Measurements from ENCODE around the gene BACH2. TPM values are rescaled to one million over a fixed set of nuclear protein-coding genes. Genes with fewer than 3 reads are reported as not detected.
"Not testable (repeated sequence)": the region's sequence is repeated elsewhere in the genome, so short reads cannot be mapped to it uniquely, and the experiment has no call there.

BACH2 gene
- polyA plus RNA-seq, 1 of the 3 experiments (the other 2 are of a cell fraction), result 0.46 TPM

DNA sequence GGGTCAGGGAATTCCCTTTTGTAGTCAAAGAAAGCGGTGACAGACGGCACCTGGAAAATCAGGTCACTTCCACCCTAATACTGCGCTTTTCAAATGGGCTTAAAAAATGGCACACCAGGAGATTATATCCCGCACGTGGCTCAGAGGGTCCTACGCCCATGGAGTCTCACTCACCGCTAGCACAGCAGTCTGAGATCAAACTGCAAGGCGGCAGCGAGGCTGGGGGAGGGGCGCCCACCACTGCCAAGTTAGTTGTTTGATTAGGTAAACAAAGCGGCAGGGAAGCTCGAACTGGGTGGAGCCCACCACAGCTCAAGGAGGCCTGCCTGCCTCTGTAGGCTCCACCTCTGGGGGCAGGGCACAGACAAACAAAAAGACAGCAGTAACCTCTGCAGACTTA lies 242.4 kb downstream of the BACH2 start:
- H3K4me1 ChIP-seq (ENCODE audit: control insufficient read depth in 1 of 2, insufficient read depth in 2 of 2, low read depth in 1 of 2, low read length in 1 of 2); H4K20me1 ChIP-seq (ENCODE audit: insufficient read depth); H3K4me3 ChIP-seq (ENCODE audit: low read depth in 2 of 2, low read length in 1 of 2); H2AFZ ChIP-seq (ENCODE audit: low read depth); H3K79me2 ChIP-seq (ENCODE audit: insufficient read depth); H3K4me2 ChIP-seq; H3K27ac ChIP-seq (ENCODE audit: low read depth in 2 of 2, low read length in 1 of 2); H3K27me3 ChIP-seq (ENCODE audit: insufficient read depth); CTCF ChIA-PET; H3K9ac ChIP-seq; H3K36me3 ChIP-seq (replicated peaks in 1 of 2; ENCODE audit: control insufficient read depth in 1 of 2, insufficient read depth in 2 of 2, low read length in 1 of 2); H3K9me3 ChIP-seq; H3K9me2 ChIP-seq; DNase-seq; H3F3A ChIP-seq (replicated peaks; ENCODE audit: insufficient read depth): not testable (repeated sequence)
- WGBS (ENCODE audit: low lambda C conversion rate), result 86% methylated on average over 12 of the region's 12 CpGs
- POLR2A ChIA-PET, result interaction anchor here (0.6 kb wide), 1 partner anchor 80 kb away, joined by 3 read pairs; no protein-coding TSS in a partner anchor

DNA sequence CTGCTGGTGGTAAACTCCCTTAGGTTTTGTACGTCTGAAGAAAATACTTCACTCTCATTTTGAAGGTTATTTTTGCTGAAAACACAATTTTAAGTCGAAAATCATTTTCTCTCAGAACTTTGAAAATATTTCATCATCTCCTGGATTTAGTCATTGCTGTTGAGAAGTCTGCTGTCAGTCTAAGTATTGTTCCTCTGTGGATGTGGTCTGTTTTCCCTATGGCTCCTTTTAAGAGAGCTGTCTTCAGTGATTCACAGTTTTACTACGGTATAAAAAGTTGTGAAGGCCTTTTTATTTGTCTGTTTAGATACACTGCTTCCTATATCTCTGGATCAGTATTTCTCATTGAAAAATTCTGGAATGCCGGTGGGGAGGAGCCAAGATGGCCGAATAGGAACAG lies 243.0 kb downstream of the BACH2 start:
- TF ChIP-seq FOXM1 (IDR thresholded peaks at IDR 0.05; ENCODE audit: low read depth), result no peak
- no peak for TF ChIP-seq REST (IDR thresholded peaks at IDR 0.05; ENCODE audit: low read depth, low read length)
- no peak for TF ChIP-seq MXI1 (IDR thresholded peaks at IDR 0.05; ENCODE audit: low read depth, low read length)
- no peak for TF ChIP-seq SIN3A (IDR thresholded peaks at IDR 0.05; ENCODE audit: borderline replicate concordance, low read depth, low read length)
- TF ChIP-seq, protein P1, sequence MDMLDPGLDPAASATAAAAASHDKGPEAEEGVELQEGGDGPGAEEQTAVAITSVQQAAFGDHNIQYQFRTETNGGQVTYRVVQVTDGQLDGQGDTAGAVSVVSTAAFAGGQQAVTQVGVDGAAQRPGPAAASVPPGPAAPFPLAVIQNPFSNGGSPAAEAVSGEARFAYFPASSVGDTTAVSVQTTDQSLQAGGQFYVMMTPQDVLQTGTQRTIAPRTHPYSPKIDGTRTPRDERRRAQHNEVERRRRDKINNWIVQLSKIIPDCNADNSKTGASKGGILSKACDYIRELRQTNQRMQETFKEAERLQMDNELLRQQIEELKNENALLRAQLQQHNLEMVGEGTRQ (IDR thresholded peaks at IDR 0.05; ENCODE audit: borderline replicate concordance, low read depth, low read length), result no peak
- TF ChIP-seq, protein P2, sequence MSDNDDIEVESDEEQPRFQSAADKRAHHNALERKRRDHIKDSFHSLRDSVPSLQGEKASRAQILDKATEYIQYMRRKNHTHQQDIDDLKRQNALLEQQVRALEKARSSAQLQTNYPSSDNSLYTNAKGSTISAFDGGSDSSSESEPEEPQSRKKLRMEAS (IDR thresholded peaks at IDR 0.05; ENCODE audit: low read depth), result no peak
- no peak for TF ChIP-seq USF1 (IDR thresholded peaks at IDR 0.05; ENCODE audit: borderline replicate concordance, low read depth)
- no peak for TF ChIP-seq RAD21 (IDR thresholded peaks at IDR 0.05; ENCODE audit: low read length)
- no peak for TF ChIP-seq FOXJ3 (CRISPR knock-in tag; IDR thresholded peaks at IDR 0.05)
- no peak overlapping the region for H3K27ac ChIP-seq (ENCODE audit: low read depth in 2 of 2, low read length in 1 of 2)
- no peaks in the 10 kb centered on the region for H4K20me1 ChIP-seq (ENCODE audit: insufficient read depth)
- POLR2A ChIA-PET, result interaction anchor here (0.6 kb wide), 1 partner anchor 79 kb away, joined by 3 read pairs; no protein-coding TSS in a partner anchor
- no peaks in the 10 kb centered on the region for H3K9me2 ChIP-seq
- H3K4me2 ChIP-seq, result no peak overlapping the region
- H3K36me3 ChIP-seq (replicated peaks in 1 of 2; ENCODE audit: control insufficient read depth in 1 of 2, insufficient read depth in 2 of 2, low read length in 1 of 2), result no peaks in the 10 kb centered on the region
- H2AFZ ChIP-seq (ENCODE audit: low read depth), result no peak overlapping the region
- CTCF ChIA-PET, result no interaction called here
- DNase-seq, result no peak
- H3K4me1 ChIP-seq (ENCODE audit: control insufficient read depth in 1 of 2, insufficient read depth in 2 of 2, low read depth in 1 of 2, low read length in 1 of 2), result no peaks in the 10 kb centered on the region
- H3F3A ChIP-seq (replicated peaks; ENCODE audit: insufficient read depth), result no peaks in the 10 kb centered on the region
- H3K27me3 ChIP-seq (ENCODE audit: insufficient read depth), result no peaks in the 10 kb centered on the region
- no peaks in the 10 kb centered on the region for H3K79me2 ChIP-seq (ENCODE audit: insufficient read depth)
- H3K9ac ChIP-seq, result no peak overlapping the region
- H3K4me3 ChIP-seq (ENCODE audit: low read depth in 2 of 2, low read length in 1 of 2), result no peak overlapping the region
- H3K9me3 ChIP-seq, result no peaks in the 10 kb centered on the region
- WGBS (ENCODE audit: low lambda C conversion rate), result 85% methylated on average over 5 of the region's 5 CpGs

All from SK-N-SH (cell line).